HG02970 (cell line): ENCODE results near the gene HIPK2.

Source experiments
- ATAC-seq: cut with Tn5 transposase; IDR thresholded peaks from one replicate; pipeline ENCODE4 v1.9.1; 2021; ENCODE audit warnings: mild to moderate bottlenecking, moderate library complexity, moderate number of reproducible peaks; ENCODE audit not compliant: unreplicated experiment, low FRiP score

HIPK2 gene

GRCh38 chr7:139753693-139754111 is 24.1 kb downstream of the HIPK2 start:
- ATAC-seq, result no peak

- no peak for ATAC-seq
Observed at GRCh38 chr7:139753081-139753692, 24.6 kb downstream of the HIPK2 start.

GRCh38 chr7:139752604-139753003 is 25.2 kb downstream of the HIPK2 start:
- no peak for ATAC-seq

GRCh38 chr7:139752148-139752547 is 25.6 kb downstream of the HIPK2 start:
- ATAC-seq, result no peak

GRCh38 chr7:139750459-139751095 is 27.2 kb downstream of the HIPK2 start:
- no peak for ATAC-seq

GRCh38 chr7:139749545-139749944 is 28.3 kb downstream of the HIPK2 start:
- no peak for ATAC-seq

- ATAC-seq, result no peak
Observed at GRCh38 chr7:139748941-139749340, 28.9 kb downstream of the HIPK2 start.

- ATAC-seq, result no peak
Observed at GRCh38 chr7:139748373-139748765, 29.4 kb downstream of the HIPK2 start.

- no peak for ATAC-seq
Observed at GRCh38 chr7:139747662-139748372, 30.0 kb downstream of the HIPK2 start.

GRCh38 chr7:139746652-139747051 is 31.1 kb downstream of the HIPK2 start:
- no peak for ATAC-seq

GRCh38 chr7:139745678-139746143 is 32.1 kb downstream of the HIPK2 start:
- ATAC-seq, result no peak

- ATAC-seq, result no peak
Observed at GRCh38 chr7:139744768-139745677, 32.8 kb downstream of the HIPK2 start.

GRCh38 chr7:139743967-139744767 is 33.6 kb downstream of the HIPK2 start:
- no peak for ATAC-seq

GRCh38 chr7:139743267-139743966 is 34.4 kb downstream of the HIPK2 start:
- no peak for ATAC-seq

GRCh38 chr7:139741789-139742344 is 35.9 kb downstream of the HIPK2 start:
- no peak for ATAC-seq

GRCh38 chr7:139741239-139741638 is 36.6 kb downstream of the HIPK2 start:
- ATAC-seq, result no peak

GRCh38 chr7:139739863-139740597 is 37.8 kb downstream of the HIPK2 start:
- ATAC-seq, result no peak

GRCh38 chr7:139738772-139739171 is 39.0 kb downstream of the HIPK2 start:
- no peak for ATAC-seq
